GM18502 (cell line): ENCODE measurements around the gene TNNI2.
"Not testable (repeated sequence)": the region's sequence is repeated elsewhere in the genome, so short reads cannot be mapped to it uniquely, and the experiment has no call there.

ENCODE experiments used
- ATAC-seq: cut with Tn5 transposase; IDR thresholded peaks from one replicate; pipeline ENCODE4 v1.9.1; 2021; ENCODE audit warnings: mild to moderate bottlenecking; ENCODE audit not compliant: unreplicated experiment, poor library complexity

The TNNI2 gene

DNA sequence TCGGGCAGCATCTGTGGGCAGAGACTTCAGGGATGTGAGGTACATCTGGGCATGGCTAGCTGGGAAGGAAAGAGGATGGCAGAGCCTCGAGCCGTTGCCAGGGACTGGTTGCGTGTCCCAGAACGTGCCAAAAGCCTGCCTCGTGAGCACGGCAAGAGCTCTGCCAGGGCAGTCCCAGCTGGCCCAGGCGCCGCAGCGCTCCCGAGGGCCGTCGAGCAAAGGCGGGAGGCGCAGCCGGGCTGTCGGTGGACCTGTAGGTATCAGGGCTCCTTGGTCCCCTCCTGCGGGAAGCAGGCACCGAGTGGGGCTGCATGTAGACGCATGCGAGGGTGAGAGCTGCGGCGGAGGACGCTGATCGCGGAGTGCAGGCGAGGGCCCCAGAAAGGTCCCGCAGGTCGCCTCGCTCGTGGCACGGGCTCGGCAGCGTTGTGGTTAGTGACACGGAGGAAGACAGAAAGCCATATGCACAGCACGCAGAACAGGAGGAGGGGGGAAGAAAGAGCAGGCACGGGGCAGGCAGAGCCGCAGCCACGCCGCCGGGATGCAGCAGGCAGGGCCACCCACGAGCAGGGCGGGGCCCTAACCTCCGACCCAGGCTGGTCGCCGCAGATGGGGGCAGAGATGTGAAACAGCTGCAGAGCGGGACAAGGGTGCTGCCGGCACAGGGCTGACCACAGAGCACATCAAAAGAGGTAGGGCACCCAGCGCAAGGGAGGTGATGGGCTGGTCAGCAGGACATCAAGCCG lies 32.1 kb downstream of the TNNI2 start:
- ATAC-seq: no peak

DNA sequence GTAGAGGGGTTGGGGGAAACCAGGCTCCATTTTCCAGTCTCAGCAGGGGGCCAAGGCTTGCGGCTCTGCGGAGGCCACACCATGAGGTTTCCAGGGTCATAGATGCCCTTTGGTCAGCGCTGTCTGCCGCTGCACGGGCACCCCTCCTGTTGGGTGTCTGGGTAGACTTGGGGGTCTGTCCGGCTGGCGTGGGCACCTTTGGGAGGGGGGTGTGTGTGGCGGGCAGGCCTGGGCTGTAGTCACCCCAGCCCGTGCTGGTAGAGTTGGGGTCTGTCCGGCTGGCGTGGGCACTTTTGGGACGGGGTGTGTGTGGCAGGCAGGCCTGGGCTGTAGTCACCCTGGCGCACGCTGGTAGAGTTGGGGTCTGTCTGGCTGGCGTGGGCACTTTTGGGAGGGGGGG lies 32.8 kb downstream of the TNNI2 start:
- ATAC-seq: no peak

DNA sequence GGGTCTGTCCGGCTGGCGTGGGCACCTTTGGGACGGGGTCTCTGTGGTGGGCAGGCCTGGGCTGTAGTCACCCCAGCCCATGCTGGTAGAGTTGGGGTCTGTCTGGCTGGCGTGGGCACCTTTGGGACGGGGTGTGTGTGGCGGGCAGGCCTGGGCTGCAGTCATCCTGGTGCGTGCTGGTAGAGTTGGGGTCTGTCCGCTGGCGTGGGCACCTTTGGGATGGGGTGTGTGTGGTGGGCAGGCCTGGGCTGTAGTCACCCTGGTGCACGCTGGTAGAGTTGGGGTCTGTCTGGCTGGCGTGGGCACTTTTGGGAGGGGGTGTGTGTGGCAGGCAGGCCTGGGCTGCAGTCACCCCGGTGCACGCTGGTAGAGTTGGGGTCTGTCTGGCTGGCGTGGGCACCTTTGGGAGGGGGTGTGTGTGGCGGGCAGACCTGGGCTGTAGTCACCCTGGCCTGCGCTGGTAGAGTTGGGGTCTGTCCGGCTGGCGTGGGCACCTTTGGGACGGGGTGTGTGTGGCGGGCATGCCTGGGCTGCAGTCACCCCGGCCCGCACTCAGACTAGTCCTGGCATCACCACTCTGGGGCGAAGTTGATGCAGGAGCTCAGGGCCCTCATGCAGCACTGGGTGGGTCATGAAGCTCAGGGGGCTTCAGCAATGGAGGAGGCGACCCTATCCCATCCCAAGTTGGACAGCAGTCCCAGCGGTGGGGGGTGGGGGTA lies 33.6 kb downstream of the TNNI2 start:
- no peak for ATAC-seq

DNA sequence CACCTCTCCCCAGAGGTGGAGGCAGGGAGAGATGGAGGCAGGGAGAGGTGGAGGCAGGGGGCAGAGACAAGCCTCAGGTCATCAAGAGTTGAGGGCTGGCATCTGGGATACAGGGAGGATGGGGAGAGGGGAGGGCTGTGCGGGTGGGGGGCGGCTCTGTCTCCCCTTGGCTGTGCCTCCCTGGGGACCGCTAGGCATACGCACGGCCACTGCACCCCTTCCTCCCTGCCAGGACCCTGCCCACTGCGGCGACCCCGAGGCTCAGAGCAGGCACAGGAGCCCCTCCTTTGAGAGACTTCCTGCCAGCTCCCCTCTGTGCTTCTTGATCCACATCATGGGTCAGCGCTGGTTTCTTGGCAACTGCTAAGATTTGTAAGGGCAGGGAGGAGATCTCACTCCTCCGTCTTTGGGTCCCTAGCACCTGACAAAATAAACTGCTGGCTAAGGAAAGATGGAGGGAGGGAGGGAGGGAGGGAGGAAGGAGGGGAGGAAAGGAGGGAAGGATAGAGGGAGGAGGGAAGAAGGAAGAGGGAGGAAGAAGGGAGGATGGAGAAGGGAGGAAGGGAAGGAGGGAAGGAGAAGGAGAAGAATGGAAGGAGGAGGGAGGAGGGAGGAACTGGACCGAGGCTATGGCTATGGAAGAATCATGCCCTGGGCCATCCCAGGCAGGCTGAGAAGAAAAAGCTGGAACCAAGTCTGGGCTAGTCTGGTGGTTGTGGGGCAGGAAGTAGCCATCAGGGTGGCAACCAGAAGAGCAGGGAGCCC lies 34.4 kb downstream of the TNNI2 start:
- no peak for ATAC-seq

DNA sequence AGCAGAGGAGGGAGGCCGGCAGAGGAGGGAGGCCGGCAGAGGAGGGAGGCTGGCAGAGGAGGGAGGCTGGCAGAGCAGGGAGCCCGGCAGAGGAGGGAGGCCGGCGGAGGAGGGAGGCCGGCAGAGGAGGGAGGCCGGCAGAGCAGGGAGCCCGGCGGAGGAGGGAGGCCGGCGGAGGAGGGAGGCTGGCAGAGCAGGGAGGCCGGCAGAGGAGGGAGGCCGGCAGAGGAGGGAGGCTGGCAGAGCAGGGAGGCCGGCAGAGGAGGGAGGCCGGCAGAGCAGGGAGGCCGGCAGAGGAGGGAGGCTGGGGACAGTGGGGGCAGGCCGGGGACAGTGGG lies 35.0 kb downstream of the TNNI2 start:
- not testable (repeated sequence) for ATAC-seq

DNA sequence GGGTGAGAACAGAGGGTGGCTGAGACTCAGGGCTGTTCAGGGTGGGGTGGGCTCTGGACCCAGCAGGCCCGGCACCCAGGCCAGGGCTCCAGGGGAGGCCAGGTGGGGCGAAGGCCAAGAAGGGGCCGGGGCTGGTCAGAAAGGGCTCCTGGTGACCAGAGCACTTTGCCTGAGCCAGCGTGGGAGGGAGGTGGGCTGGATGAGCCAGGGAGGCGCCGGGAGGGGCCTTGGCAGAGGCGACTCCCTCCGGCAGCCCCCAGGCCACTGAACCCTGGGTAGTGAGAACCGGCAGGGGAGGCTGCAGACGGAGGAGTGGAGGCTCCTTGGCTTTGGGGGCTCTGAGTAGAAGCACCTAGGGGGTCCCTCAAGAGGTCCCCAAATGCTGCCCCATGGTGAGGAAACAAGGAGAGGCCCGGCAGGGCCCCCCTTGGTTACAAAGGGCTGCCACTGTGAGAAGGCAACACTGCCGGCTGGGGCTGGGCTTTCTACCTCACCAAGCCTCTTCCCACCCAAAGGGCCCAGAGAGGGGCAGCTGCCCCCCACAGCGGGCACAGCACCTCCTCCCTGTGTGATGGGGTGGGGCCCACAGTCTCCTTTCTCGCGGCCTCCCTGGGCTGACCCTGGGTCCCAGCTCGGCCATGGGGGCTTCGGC lies 35.8 kb downstream of the TNNI2 start:
- not testable (repeated sequence) for ATAC-seq

DNA sequence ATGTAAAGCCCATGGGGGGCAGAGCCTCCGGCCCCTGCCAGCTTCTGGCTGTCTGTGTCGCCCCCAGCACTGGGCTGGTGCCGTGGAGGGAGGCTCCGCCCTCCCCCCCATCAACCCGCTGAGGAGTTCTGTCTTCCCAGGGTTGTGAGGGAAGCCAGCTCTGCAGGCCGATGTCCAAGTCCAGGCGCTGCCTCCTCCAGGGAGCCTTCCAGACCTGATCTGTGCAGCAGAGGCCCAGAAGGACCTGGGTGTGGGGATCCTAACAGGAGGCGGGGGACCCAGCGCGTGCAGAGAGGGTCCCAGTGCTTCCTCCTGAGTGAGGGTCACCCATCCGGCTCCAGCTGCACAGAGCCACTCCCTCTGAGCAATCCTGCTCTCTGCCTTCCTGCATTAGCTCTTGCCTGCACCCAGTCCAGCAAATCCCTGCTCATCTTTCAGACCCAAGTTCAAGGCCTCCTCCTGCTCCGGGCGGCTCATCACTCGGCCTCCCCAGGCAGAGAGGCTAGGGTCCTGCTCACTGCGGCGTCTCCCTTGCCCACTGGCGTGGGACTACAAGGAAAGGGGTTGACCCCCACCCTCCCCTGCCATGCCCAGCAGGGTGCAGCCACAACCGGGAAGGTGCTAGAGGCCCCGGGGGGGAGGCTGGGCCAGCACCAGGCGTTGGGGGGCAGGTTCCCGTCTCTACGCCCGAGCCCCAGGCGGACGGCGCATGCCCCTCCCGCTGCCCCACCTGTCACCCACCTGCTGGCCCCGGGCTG lies 36.5 kb downstream of the TNNI2 start:
- ATAC-seq: no peak

DNA sequence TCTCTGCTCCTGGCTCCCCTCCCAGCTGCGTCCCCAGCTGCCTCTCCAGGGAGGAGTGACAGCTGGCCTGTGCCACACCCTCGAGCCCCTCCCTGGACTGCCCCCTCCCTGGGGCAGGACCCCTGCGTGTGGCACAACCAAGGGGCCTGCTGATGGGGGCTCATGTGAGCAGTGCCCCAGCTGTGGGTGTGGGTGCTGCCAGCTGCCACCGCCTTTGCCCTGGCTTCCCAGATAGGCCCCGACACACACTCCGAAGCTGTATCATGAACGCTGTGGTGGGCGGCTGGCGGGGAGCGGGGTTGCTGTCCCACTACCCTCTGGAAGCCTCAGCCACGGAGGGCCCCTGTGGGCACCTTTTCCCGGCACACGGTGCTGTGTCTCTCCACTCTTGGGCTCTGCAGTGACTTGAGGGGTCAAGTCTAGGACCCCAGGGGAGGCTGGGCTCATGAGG lies 37.1 kb downstream of the TNNI2 start:
- not testable (repeated sequence) for ATAC-seq

DNA sequence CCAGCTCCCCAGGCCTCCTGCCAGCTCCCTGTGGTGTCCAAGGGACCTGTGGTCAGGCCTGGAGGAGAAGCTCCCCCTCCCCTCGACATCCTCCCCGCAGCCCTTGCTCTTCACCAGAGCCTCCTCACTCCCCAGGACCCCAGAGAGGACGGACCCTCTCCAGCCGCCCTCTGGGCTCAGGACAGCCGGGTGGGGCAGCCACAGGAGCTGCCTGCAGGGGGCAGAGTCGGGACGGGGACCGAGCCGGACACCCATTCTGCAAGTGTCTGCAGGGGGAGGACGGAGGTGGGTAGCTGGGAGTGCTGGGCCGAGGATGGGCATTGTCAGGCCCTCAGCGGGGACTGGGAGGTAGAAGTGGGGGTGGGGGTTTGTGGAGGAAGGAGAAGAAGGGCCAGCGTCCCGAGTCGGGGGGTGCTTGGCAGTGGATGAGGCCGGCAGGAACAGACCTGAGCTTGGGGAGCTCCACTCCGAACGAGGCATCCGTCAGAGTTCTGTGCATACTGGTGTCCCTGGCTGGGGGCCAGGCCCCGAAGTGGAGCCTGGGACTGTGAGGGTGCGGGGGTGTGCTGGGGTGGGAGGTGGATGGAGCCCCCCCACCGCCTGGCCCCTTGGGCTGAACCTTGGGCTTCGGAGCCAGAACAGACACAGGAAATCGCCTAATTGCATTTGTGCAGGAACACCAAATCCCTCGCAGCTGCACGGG lies 37.7 kb downstream of the TNNI2 start:
- no peak for ATAC-seq

DNA sequence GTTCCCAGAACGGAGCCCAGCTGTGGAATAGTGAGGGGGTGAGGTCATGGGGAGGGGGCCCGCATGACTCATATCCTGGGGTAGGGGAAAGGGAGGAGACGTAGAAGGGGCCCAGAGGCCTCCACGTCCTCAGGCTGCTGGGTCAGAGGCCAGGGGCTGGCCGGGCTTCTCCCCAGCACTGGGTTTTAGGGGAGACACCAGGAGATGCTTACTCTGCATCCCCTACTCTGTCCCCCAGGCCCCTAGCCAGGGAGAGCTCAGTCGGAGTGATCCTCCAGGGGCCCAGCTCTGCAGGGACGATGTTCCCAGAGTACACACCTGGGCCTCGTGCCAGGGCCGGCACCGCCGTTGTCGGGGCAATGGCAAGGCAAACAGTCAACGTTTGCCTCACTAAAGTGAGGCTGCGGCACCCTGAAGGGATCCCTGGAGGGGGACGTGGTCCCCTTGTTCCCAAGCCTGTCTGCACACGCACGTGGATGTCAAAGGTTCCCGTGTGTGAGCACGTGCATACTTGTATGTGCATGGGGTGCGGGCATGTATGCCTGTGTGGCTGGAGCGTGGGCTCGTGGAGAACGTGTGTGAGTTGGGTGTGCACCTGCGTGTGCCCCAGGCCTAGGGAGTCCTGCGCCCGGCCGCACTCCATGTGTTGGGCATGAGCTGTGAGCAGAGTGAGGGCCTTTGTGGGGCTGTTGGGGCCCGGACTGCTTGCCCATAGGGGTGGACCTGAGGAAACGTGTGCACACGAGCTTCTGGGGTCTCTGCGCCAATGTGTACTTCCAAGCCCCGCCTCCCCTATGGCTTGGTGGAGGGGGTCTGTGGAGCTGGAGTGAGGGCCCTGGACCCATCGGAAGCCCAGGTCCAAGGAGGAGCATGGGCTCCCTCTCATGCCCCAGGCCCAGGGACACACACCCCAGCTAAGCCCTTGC lies 38.7 kb downstream of the TNNI2 start:
- no peak for ATAC-seq

DNA sequence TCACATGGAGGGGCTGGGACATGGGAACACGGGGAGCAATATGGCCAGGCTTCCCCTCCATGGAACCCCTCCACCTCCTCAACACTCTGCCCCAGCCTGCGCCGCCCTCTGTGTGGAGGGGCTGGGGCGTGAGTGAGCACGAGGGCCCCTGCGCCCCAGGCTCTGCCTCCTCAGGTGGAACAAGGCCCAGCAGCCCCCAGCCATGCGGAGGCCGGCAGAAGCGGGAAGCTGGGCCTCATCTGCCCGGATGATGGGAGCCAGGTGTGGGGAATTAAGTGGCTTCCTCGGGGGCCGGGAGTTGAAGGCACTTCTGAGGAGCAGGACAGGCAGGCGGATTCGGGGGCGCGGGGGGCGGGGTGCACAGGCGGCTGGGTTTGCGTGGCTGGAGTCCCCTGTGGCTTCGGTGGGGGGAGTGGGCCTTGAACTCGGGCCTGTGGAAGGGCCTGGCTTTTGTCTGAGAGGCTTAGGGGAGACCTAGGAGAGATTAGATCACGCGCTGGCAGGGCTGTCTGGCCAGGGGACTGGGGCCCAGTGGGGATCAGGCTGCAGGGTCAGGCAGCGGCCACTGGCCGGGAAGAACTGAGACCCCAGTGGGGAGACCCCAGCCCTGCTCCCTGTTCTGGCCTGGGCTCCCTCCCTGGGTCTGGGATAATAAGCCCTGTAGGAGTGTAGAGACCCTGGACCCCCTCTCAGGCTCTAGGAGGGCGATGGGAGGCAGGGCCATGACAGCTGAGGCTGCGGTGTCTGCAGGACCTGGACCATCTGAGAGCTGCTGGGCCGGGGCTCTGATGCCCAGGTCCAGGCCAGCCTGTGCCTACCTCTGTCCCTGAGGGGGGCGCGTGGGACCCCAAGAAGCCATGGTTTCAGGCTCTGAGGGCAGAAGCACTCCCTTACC lies 39.6 kb downstream of the TNNI2 start:
- ATAC-seq: no peak

DNA sequence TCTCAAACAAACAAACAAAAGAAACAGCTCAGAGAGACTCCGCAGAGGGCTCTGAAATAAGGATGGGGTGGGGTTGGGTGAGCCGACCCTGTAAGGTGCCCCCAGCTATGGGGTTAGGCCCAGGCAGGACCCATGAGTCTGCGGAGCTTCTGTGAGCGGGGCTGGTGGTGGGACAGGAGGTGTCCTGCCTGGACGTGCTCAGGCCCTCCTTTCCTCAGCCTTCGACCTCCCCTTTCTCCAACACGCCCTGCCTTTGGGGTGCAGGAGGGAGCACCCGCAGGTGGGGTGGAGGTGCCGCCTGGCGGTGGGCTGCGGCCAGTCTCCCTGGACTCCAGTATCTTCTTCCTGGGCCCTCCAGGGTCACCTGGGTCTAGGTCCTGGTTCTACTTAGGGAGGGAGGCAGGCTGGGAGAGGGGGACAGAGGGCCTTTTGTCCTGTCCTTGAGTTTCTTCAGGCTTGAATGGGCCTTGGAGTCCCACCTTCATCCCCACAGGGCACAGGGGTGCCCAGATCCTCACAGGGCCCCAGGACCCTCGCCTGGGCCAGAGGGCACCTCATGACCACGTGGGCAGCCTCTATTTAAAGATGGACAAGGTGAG lies 40.7 kb downstream of the TNNI2 start:
- ATAC-seq: no peak

DNA sequence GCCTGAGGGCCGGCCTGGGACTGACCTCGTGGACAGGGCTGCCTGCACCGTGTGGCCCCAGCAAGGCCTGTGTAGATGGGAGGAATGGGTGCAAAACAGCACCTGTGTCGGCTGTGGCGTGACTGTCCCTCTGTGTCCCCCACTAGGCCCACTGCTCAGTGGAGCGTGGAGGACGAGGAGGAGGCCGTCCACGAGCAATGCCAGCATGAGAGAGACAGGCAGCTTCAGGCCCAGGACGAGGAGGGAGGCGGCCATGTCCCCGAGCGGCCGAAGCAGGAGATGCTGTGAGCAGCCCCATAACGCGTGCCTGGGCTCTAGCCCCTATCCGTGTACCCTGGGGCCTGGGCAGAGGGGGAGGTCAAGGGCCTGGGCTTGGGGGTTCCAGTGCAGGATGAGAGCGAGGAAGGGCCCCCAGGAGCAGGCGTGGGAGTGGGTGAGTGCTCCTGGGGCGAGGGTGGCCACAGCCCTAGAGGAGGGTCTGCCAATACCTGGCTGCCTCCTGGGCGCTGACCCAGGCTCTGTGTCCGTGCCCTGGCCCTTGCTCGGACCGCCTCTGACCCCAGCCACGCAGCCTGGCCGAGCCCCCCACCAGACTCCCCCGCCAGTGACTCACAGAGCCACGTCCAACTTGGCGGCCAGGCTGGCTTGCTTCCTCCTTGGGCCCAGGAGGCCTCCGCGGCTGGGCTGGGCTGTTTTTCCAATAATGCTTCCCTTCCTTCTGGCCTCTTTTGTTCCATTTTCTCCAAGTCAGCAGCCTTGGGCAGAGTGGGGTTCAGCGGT lies 41.4 kb downstream of the TNNI2 start:
- ATAC-seq: no peak

DNA sequence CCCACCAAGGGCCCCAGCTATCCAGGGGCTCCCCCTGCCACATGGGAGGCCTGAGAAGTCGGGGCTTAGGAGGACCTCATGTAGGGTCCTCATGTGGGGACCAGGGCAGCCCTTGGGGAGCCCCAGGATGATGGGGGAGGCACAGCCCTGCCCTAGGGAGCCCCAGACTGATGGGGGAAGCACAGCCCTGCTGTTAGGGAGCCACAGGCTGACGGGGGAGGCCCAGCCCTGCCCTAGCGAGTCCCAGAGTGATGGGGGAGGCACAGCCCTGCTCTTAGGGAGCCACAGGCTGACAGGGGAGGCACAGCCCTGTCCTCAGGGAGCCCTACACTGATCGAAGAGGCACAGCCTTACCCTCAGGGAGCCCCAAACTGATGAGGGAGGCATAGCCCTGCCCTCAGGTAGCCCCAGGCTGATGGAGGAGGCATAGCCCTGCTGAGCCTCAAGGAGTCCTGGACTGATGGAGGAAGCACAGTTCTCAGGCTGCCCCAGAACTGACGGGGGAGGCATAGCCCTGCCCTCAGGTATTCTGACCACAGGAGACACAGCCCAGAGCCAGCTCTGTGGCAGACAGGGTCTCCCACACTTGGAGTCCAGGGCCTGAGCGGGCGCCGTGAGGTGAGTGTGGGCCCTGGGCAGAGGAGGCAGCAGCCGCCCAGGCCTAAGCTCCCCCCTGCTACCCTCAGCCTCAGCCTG lies 42.1 kb downstream of the TNNI2 start:
- no peak for ATAC-seq

DNA sequence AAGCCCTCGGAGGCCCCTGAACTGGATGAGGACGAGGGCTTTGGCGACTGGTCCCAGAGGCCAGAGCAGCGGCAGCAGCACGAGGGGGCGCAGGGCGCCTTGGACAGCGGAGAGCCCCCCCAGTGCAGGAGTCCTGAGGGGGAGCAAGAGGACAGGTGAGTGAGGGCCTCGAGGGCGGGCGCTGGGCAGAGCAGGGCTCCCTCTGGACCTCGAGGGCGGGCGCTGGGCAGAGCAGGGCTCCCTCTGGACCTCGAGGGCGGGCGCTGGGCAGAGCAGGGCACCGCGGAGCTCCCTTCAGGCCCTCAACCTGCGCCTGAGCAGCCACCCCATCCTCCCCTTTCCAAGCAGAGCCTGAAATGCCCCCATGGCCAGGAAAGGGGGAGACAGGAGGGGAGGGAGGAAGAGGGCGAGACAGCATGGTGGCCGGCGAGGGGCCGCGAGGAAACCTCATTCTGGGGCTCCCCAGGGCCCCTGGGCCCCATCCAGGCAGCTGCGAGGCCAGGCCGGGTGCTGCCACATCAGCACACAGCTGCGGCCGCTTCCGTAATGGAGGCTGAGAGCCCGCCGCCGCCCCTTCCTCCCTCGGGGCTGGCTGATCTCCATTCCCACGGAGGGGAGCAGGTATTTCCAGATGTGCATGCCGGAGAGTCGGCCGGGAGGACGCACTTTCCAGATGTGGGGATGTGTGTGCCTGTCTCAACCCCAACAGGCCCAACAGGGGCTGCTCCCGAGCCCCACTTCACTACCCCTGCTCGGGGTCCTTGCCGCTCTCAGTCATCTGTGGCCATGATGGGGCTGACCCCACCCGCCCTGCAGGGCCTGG lies 42.9 kb downstream of the TNNI2 start:
- peak; percentile 14 for ATAC-seq
